NT2/D1 (cell line): ENCODE measurements around the gene GPALPP1.

Source experiments
- SUZ12 ChIP-seq: IDR thresholded peaks from 2 replicates; pipeline ENCODE4 v1.6.1; 2011; ENCODE audit not compliant: insufficient read length, insufficient read depth; ENCODE audit errors: extremely low read depth
- YY1 ChIP-seq: IDR thresholded peaks from 2 replicates; pipeline ENCODE4 v1.6.1; 2011; ENCODE audit not compliant: insufficient read length, insufficient read depth
- ZNF274 ChIP-seq: IDR thresholded peaks from 2 replicates; pipeline ENCODE4 v1.6.1; 2011; ENCODE audit warnings: mild to moderate bottlenecking, low read depth, low read length

DNA sequence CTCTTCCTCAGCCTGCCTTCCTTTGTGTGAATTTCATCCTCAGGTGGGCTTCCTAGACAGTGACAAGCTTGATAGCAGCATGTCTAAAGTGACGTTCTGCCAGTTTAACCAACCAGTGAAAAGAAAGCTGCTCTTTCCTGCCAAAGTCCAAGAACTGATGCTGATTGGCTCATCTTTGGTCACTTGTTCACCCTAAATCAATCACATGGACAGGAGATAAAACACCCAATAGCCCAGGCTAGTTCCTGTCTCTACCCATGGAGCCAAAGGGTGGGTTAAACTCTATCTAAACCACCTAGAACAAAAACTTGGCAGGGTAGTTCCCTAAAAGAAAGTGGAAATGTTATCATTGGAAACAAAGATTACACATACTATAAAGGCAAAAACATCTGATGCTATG, 50.8 kb downstream of the GPALPP1 start:
- TF ChIP-seq YY1 (no peak), SUZ12 (no peak), ZNF274 (no peak)
